Measurements from ENCODE around the gene CAMKK2. TPM values are rescaled to one million over a fixed set of nuclear protein-coding genes. Genes with fewer than 3 reads are reported as not detected.

The CAMKK2 gene
- polyA plus RNA-seq, 1 donor from 2014 or later = 29.2 TPM

DNA sequence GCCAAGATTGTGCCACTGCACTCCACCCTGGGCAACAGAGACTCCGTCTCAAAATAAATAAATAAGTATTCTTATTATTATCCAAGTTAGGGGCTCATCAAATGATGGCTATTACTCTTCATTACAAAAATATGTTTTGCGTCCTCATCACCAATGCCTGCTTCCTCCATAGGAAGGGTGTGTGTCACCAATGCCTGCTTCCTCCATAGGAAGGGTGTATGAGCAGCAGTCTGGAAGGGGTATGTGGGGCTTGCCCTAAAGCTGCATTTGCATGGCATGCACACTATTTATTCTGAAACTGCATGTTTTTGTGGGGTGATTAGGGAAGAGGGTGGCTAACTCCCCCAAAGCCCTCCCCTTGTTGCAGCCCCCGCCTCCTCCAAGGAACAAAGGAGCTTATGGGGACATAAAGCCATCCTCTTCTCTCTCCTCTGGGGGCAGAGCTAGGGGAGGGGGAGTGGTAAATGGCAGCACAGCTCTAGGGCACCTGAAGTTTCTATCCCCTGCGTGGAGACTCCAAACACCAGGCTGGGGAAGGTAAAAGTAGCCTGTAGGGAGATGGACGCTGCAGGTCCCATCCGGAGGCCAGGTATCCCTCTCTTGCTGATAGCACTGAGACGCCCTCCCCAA is 1.3 kb downstream of the CAMKK2 start:
- TF ChIP-seq TAF1 (IDR thresholded peaks at IDR 0.05; ENCODE audit: low read depth) (no peak), EZH2 (IDR thresholded peaks at IDR 0.05; ENCODE audit: borderline replicate concordance, insufficient read depth, low read length, poor library complexity, severe bottlenecking) (no peak), MXI1 (conservative IDR thresholded peaks at IDR 0.05; ENCODE audit: poor library complexity, severe bottlenecking) (no peak), SMC3 (conservative IDR thresholded peaks at IDR 0.05; ENCODE audit: poor library complexity) (no peak), EP300 (conservative IDR thresholded peaks at IDR 0.05; ENCODE audit: poor library complexity, severe bottlenecking) (no peak), POLR2AphosphoS5 (IDR thresholded peaks at IDR 0.05) (no peak), RAD21 (conservative IDR thresholded peaks at IDR 0.05) (no peak)
- TF ChIP-seq, protein P1, sequence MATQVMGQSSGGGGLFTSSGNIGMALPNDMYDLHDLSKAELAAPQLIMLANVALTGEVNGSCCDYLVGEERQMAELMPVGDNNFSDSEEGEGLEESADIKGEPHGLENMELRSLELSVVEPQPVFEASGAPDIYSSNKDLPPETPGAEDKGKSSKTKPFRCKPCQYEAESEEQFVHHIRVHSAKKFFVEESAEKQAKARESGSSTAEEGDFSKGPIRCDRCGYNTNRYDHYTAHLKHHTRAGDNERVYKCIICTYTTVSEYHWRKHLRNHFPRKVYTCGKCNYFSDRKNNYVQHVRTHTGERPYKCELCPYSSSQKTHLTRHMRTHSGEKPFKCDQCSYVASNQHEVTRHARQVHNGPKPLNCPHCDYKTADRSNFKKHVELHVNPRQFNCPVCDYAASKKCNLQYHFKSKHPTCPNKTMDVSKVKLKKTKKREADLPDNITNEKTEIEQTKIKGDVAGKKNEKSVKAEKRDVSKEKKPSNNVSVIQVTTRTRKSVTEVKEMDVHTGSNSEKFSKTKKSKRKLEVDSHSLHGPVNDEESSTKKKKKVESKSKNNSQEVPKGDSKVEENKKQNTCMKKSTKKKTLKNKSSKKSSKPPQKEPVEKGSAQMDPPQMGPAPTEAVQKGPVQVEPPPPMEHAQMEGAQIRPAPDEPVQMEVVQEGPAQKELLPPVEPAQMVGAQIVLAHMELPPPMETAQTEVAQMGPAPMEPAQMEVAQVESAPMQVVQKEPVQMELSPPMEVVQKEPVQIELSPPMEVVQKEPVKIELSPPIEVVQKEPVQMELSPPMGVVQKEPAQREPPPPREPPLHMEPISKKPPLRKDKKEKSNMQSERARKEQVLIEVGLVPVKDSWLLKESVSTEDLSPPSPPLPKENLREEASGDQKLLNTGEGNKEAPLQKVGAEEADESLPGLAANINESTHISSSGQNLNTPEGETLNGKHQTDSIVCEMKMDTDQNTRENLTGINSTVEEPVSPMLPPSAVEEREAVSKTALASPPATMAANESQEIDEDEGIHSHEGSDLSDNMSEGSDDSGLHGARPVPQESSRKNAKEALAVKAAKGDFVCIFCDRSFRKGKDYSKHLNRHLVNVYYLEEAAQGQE (IDR thresholded peaks at IDR 0.05; ENCODE audit: borderline replicate concordance) = no peak
- TF ChIP-seq, protein P2, sequence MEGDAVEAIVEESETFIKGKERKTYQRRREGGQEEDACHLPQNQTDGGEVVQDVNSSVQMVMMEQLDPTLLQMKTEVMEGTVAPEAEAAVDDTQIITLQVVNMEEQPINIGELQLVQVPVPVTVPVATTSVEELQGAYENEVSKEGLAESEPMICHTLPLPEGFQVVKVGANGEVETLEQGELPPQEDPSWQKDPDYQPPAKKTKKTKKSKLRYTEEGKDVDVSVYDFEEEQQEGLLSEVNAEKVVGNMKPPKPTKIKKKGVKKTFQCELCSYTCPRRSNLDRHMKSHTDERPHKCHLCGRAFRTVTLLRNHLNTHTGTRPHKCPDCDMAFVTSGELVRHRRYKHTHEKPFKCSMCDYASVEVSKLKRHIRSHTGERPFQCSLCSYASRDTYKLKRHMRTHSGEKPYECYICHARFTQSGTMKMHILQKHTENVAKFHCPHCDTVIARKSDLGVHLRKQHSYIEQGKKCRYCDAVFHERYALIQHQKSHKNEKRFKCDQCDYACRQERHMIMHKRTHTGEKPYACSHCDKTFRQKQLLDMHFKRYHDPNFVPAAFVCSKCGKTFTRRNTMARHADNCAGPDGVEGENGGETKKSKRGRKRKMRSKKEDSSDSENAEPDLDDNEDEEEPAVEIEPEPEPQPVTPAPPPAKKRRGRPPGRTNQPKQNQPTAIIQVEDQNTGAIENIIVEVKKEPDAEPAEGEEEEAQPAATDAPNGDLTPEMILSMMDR (IDR thresholded peaks at IDR 0.05; ENCODE audit: poor library complexity, severe bottlenecking) = no peak
- Histone ChIP-seq H3K27me3 (ENCODE audit: insufficient read depth, low read depth, low read length) (no peaks in the 10 kb centered on the region), H3K4me2 (ENCODE audit: low read length) (peak overlapping the region; percentile 94), H3K36me3 (ENCODE audit: insufficient read depth, low read length) (no peaks in the 10 kb centered on the region), H3K27ac (ENCODE audit: low read length) (peak overlapping the region; percentile 17), H3K9me2 (ENCODE audit: insufficient read depth, low read length) (no peaks in the 10 kb centered on the region), H4K20me1 (ENCODE audit: insufficient read depth) (no peaks in the 10 kb centered on the region), H3K9ac (ENCODE audit: low read length) (peak overlapping the region; percentile 77), H3K4me3 (ENCODE audit: low read length) (peak overlapping the region; percentile 96), H3F3A (ENCODE audit: insufficient read depth, low read length, poor library complexity, severe bottlenecking) (no peaks in the 10 kb centered on the region), H2AFZ (ENCODE audit: low read depth, low read length) (no peak overlapping the region), H3K9me3 (ENCODE audit: low read length) (no peaks in the 10 kb centered on the region), H3K79me2 (replicated peaks; ENCODE audit: insufficient read depth, low read length) (peaks cover 10% of the 10 kb centered on the region)

DNA sequence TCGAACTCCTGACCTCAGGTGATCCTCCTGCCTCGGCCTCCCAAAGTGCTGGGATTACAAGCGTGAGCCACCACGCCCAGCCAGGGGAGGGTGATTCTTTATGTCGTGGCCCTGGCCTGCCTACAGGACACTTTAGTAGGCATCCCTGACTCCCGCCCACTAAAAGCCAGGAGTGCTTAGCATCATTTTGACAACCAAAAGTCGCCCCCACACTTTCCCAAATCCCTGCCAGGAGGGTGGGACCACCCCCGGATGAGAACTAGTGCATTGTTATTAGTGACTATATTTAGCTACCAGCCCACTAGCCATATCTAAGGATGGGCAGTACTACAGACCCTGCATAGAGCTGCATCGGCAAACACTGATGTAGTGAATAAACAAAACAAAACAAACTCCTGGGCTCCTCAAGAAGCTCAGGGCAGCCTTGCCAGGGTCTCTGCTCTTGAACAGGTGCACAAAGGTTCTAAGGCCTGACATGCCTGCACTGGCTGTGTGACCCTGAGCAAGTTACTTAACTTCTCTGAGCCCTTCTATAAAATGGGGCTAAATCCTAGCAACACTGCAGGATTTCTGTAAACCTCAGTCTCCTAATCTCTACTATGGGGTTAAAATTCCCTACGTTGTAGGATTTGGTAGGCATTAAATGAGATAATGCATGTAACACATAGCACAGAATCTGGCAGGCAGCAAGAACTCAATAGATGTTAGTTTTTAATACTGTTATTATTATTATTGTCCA is 2.2 kb downstream of the CAMKK2 start:
- no peak overlapping the region for H3K4me2 ChIP-seq (ENCODE audit: low read length)
- no peak overlapping the region for H3K27ac ChIP-seq (ENCODE audit: low read length)
- H3K36me3 ChIP-seq (ENCODE audit: insufficient read depth, low read length) = no peaks in the 10 kb centered on the region
- no peaks in the 10 kb centered on the region for H4K20me1 ChIP-seq (ENCODE audit: insufficient read depth)
- H2AFZ ChIP-seq (ENCODE audit: low read depth, low read length) = no peak overlapping the region
- no peaks in the 10 kb centered on the region for H3K9me2 ChIP-seq (ENCODE audit: insufficient read depth, low read length)
- H3F3A ChIP-seq (ENCODE audit: insufficient read depth, low read length, poor library complexity, severe bottlenecking) = no peaks in the 10 kb centered on the region
- no peak overlapping the region for H3K9ac ChIP-seq (ENCODE audit: low read length)
- TF ChIP-seq RAD21 (conservative IDR thresholded peaks at IDR 0.05) (no peak), EP300 (conservative IDR thresholded peaks at IDR 0.05; ENCODE audit: poor library complexity, severe bottlenecking) (no peak), TAF1 (IDR thresholded peaks at IDR 0.05; ENCODE audit: low read depth) (no peak), EZH2 (IDR thresholded peaks at IDR 0.05; ENCODE audit: borderline replicate concordance, insufficient read depth, low read length, poor library complexity, severe bottlenecking) (no peak), MXI1 (conservative IDR thresholded peaks at IDR 0.05; ENCODE audit: poor library complexity, severe bottlenecking) (no peak), SMC3 (conservative IDR thresholded peaks at IDR 0.05; ENCODE audit: poor library complexity) (no peak), POLR2AphosphoS5 (IDR thresholded peaks at IDR 0.05) (no peak)
- TF ChIP-seq, protein P1 (IDR thresholded peaks at IDR 0.05; ENCODE audit: borderline replicate concordance) = no peak
- TF ChIP-seq, protein P2 (IDR thresholded peaks at IDR 0.05; ENCODE audit: poor library complexity, severe bottlenecking) = no peak
- H3K9me3 ChIP-seq (ENCODE audit: low read length) = no peaks in the 10 kb centered on the region
- H3K27me3 ChIP-seq (ENCODE audit: insufficient read depth, low read depth, low read length) = no peaks in the 10 kb centered on the region
- peaks cover 10% of the 10 kb centered on the region for H3K79me2 ChIP-seq (replicated peaks; ENCODE audit: insufficient read depth, low read length)
- H3K4me3 ChIP-seq (ENCODE audit: low read length) = peak overlapping the region; percentile 96
